ENCODE data around the gene TRIM51. TPM values are rescaled to one million over a fixed set of nuclear protein-coding genes. Genes with fewer than 3 reads are reported as not detected.

The TRIM51 gene
- total and polyA plus RNA-seq, 2 of the 13 experiments (the other 11 are each of a cell fraction or from before 2014, with no cell fraction given) = not detected

DNA sequence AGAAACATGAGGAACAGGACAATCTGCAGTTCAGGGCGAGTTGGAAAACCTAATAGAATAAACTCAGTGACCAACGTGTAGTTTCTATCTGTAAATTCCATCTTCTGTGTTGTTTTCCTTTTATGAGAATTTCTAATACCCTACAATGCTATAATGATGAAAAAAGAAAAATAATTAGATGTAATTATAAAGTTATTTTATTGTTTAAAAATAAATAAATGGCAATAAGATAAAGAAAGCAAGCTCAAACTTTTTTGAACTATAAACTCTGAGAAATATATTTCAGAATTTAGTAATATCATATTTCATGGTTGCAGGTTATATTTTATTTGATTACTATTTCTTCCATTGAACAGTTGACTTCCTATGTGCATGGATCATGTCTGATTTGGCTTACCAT is 53.2 kb downstream of the TRIM51 start, which contains the start of gene OR5I1:
TSS of gene OR5I1 (minus strand) at position 101 of the 400 bp plus-strand sequence. CDS start at position 101, 0 bp downstream.
- Histone ChIP-seq H3K4me3 (replicated peaks in 1 of 3; ENCODE audit: insufficient read depth in 1 of 3, low read depth in 2 of 3, low read length in 3 of 3) (no peak within 1 kb of the TSS), H3K79me2 (ENCODE audit: insufficient read depth, low read length) (no peaks in the 10 kb centered on the region), H3K36me3 (replicated peaks in 1 of 2; ENCODE audit: control insufficient read depth in 1 of 2, insufficient read depth in 2 of 2, low read length in 2 of 2) (no peaks in the 10 kb centered on the region), H3K4me2 (ENCODE audit: low read depth, low read length) (no peak within 1 kb of the TSS), H4K20me1 (ENCODE audit: insufficient read depth, low read length) (no peaks in the 10 kb centered on the region), H3K4me1 (ENCODE audit: insufficient read depth, low read length) (no peaks in the 10 kb centered on the region), H3K27ac (ENCODE audit: extremely low read length, insufficient read depth, low read length) (no peak within 1 kb of the TSS), H3K9me3 (ENCODE audit: low read length) (peaks cover 8% of the 10 kb centered on the region; the same call in 1 of the 2 replicates), H3K9ac (ENCODE audit: insufficient read depth, low read depth, low read length) (no peak within 1 kb of the TSS), H3K27me3 (ENCODE audit: control insufficient read depth in 1 of 2, insufficient read depth in 2 of 2, low read length in 2 of 2) (no peaks in the 10 kb centered on the region), H2AFZ (ENCODE audit: low read length) (no peak within 1 kb of the TSS)
- no peak for TF ChIP-seq ZNF225 (CRISPR knock-in tag; IDR thresholded peaks at IDR 0.05)
- no peak for TF ChIP-seq MYC (CRISPR knock-in tag; IDR thresholded peaks at IDR 0.05; ENCODE audit: borderline replicate concordance)
- TF ChIP-seq ZNF615 (CRISPR knock-in tag; IDR thresholded peaks at IDR 0.05; ENCODE audit: borderline replicate concordance) = no peak
- no peak for TF ChIP-seq ZNF782 (CRISPR knock-in tag; IDR thresholded peaks at IDR 0.05; ENCODE audit: borderline replicate concordance)
- TF ChIP-seq THYN1 (CRISPR knock-in tag; IDR thresholded peaks at IDR 0.05; ENCODE audit: borderline replicate concordance, low read depth) = no peak
- no peak for TF ChIP-seq PPARG (CRISPR knock-in tag; conservative IDR thresholded peaks at IDR 0.05)
- FAIRE-seq = no peak
- 2% methylated on average over 2 of the region's 2 CpGs for WGBS (ENCODE audit: low lambda C conversion rate)
- no peak for DNase-seq (ENCODE audit: low spot score)
- intact Hi-C loops (cut with micrococcal nuclease; ENCODE audit: unreplicated experiment) (no loop called here), in situ Hi-C loops (cut with HindIII; ENCODE audit: extremely low pct_ligation_motif_present, low pct_unique_long_range_greater_than_20kb) (no loop called here)
- POLR2A ChIA-PET = no interaction called here
- no TSS peak for BruUV-seq (replicated peaks)
- CTCF ChIA-PET (ENCODE audit: low intra/inter-chr PET ratio, low total read pairs) = no interaction called here
- no peak for ATAC-seq

Small RNAs within 50 kb of the gene (small RNA-seq; reads per million reads assigned to genes)
- gene AC036111.3 (ENCODE audit: insufficient read depth in 2 of 3, insufficient read length in 3 of 3, low read depth in 2 of 3, low replicate concordance in 1 of 3) = 0 reads per million in 3 experiments

Other genes starting within 250 kb of the TRIM51 start
- gene OR4P4, start 248.2 kb upstream of the TRIM51 start, total RNA-seq (2016; rRNA removed; fragmentation: Illumina TruSeq; extraction: Trizol) = not detected in 2 replicates
- not detected in 2 replicates for gene OR4P4, start 248.2 kb upstream of the TRIM51 start, polyA plus RNA-seq (2011; rRNA removed)
- not detected in 2 replicates for gene OR4S2, start 235.0 kb upstream of the TRIM51 start, total RNA-seq (2016; rRNA removed; fragmentation: Illumina TruSeq; extraction: Trizol)
- not detected in 2 replicates for gene OR4S2, start 235.0 kb upstream of the TRIM51 start, polyA plus RNA-seq (2011; rRNA removed)
- gene OR4C6, start 221.1 kb upstream of the TRIM51 start, total RNA-seq (2016; rRNA removed; fragmentation: Illumina TruSeq; extraction: Trizol) = not detected in 2 replicates
- not detected in 2 replicates for gene OR4C6, start 221.1 kb upstream of the TRIM51 start, polyA plus RNA-seq (2011; rRNA removed)
- not detected in 2 replicates for gene OR5D13, start 109.9 kb upstream of the TRIM51 start, total RNA-seq (2016; rRNA removed; fragmentation: Illumina TruSeq; extraction: Trizol)
- gene OR5D13, start 109.9 kb upstream of the TRIM51 start, polyA plus RNA-seq (2011; rRNA removed) = not detected in 2 replicates
- not detected in 2 replicates for gene OR5D14, start 87.7 kb upstream of the TRIM51 start, total RNA-seq (2016; rRNA removed; fragmentation: Illumina TruSeq; extraction: Trizol)
- not detected in 2 replicates for gene OR5D14, start 87.7 kb upstream of the TRIM51 start, polyA plus RNA-seq (2011; rRNA removed)
- gene OR5L1, start 71.9 kb upstream of the TRIM51 start, total RNA-seq (2016; rRNA removed; fragmentation: Illumina TruSeq; extraction: Trizol) = not detected in 2 replicates
- not detected in 2 replicates for gene OR5L1, start 71.9 kb upstream of the TRIM51 start, polyA plus RNA-seq (2011; rRNA removed)
- gene OR5D18, start 63.7 kb upstream of the TRIM51 start, total RNA-seq (2016; rRNA removed; fragmentation: Illumina TruSeq; extraction: Trizol) = not detected in 2 replicates
- gene OR5D18, start 63.7 kb upstream of the TRIM51 start, polyA plus RNA-seq (2011; rRNA removed) = not detected in 2 replicates
- gene OR5L2, start 56.1 kb upstream of the TRIM51 start, total RNA-seq (2016; rRNA removed; fragmentation: Illumina TruSeq; extraction: Trizol) = not detected in 2 replicates
- not detected in 2 replicates for gene OR5L2, start 56.1 kb upstream of the TRIM51 start, polyA plus RNA-seq (2011; rRNA removed)
- not detected in 2 replicates for gene OR5D16, start 44.5 kb upstream of the TRIM51 start, total RNA-seq (2016; rRNA removed; fragmentation: Illumina TruSeq; extraction: Trizol)
- gene OR5D16, start 44.5 kb upstream of the TRIM51 start, polyA plus RNA-seq (2011; rRNA removed) = not detected in 2 replicates
- gene OR5W2, start 31.3 kb downstream of the TRIM51 start, total RNA-seq (2016; rRNA removed; fragmentation: Illumina TruSeq; extraction: Trizol) = not detected in 2 replicates
- gene OR5W2, start 31.3 kb downstream of the TRIM51 start, polyA plus RNA-seq (2011; rRNA removed) = not detected in 2 replicates
- gene OR5I1, start 53.1 kb downstream of the TRIM51 start, total RNA-seq (2016; rRNA removed; fragmentation: Illumina TruSeq; extraction: Trizol) = not detected in 2 replicates
- gene OR5I1, start 53.1 kb downstream of the TRIM51 start, polyA plus RNA-seq (2011; rRNA removed) = not detected in 2 replicates
- not detected in 2 replicates for gene OR10AG1, start 86.6 kb downstream of the TRIM51 start, total RNA-seq (2016; rRNA removed; fragmentation: Illumina TruSeq; extraction: Trizol)
- gene OR10AG1, start 86.6 kb downstream of the TRIM51 start, polyA plus RNA-seq (2011; rRNA removed) = not detected in 2 replicates
- not detected in 2 replicates for gene OR5F1, start 111.3 kb downstream of the TRIM51 start, total RNA-seq (2016; rRNA removed; fragmentation: Illumina TruSeq; extraction: Trizol)
- gene OR5F1, start 111.3 kb downstream of the TRIM51 start, polyA plus RNA-seq (2011; rRNA removed) = not detected in 2 replicates
- not detected in 2 replicates for gene OR5AS1, start 144.4 kb downstream of the TRIM51 start, total RNA-seq (2016; rRNA removed; fragmentation: Illumina TruSeq; extraction: Trizol)
- not detected in 2 replicates for gene OR5AS1, start 144.4 kb downstream of the TRIM51 start, polyA plus RNA-seq (2011; rRNA removed)
- gene OR8I2, start 210.0 kb downstream of the TRIM51 start, total RNA-seq (2016; rRNA removed; fragmentation: Illumina TruSeq; extraction: Trizol) = not detected in 2 replicates
- not detected in 2 replicates for gene OR8I2, start 210.0 kb downstream of the TRIM51 start, polyA plus RNA-seq (2011; rRNA removed)
- gene OR8H2, start 220.4 kb downstream of the TRIM51 start, total RNA-seq (2016; rRNA removed; fragmentation: Illumina TruSeq; extraction: Trizol) = not detected in 2 replicates
- not detected in 2 replicates for gene OR8H2, start 220.4 kb downstream of the TRIM51 start, polyA plus RNA-seq (2011; rRNA removed)
- gene OR8H3, start 239.1 kb downstream of the TRIM51 start, total RNA-seq (2016; rRNA removed; fragmentation: Illumina TruSeq; extraction: Trizol) = not detected in 2 replicates
- not detected in 2 replicates for gene OR8H3, start 239.1 kb downstream of the TRIM51 start, polyA plus RNA-seq (2011; rRNA removed)